ENCODE data around the gene PON1.

PON1 gene

DNA sequence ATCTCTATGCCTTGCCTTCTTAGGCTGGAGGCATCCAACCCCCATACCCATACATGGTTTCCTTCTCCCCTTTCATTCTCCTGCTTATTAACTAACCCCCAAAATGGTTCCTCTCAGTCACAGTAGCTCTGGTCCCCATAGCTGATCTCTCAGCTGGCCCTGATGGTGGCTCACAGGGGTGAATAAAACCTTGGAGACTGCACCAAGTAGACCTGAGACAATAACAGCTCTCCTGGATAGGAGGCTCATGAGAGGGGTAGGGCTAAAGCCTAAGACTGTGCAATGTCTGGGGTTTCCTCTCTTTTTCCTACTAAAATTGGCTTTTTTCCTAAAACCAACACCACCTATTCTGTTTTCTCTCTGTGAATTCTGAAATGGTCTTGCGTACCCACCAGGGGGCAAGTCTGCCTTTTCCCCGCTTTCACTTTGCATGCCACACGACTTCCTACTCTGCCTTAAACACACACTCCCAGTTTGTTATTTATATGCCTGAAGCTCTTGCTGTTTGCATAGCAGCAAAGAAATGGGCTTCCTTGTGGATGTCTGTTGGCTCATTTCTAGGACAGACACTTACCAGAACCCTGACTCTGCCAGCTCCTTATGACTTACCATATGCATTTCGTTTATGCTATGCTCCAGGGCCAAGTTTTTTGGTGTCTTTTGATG lies 18.4 kb upstream of the PON1 start:
- in situ Hi-C loops (cut with MboI; ENCODE audit: low pct_unique_long_range_greater_than_20kb, low sequenced_read_pairs, unreplicated experiment), result no loop called here
- DNase-seq (ENCODE audit: low spot score), result no peak
- TF ChIP-seq, protein P1, sequence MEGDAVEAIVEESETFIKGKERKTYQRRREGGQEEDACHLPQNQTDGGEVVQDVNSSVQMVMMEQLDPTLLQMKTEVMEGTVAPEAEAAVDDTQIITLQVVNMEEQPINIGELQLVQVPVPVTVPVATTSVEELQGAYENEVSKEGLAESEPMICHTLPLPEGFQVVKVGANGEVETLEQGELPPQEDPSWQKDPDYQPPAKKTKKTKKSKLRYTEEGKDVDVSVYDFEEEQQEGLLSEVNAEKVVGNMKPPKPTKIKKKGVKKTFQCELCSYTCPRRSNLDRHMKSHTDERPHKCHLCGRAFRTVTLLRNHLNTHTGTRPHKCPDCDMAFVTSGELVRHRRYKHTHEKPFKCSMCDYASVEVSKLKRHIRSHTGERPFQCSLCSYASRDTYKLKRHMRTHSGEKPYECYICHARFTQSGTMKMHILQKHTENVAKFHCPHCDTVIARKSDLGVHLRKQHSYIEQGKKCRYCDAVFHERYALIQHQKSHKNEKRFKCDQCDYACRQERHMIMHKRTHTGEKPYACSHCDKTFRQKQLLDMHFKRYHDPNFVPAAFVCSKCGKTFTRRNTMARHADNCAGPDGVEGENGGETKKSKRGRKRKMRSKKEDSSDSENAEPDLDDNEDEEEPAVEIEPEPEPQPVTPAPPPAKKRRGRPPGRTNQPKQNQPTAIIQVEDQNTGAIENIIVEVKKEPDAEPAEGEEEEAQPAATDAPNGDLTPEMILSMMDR (IDR thresholded peaks at IDR 0.05; ENCODE audit: extremely low read depth, insufficient read depth, missing control alignments), result no peak

DNA sequence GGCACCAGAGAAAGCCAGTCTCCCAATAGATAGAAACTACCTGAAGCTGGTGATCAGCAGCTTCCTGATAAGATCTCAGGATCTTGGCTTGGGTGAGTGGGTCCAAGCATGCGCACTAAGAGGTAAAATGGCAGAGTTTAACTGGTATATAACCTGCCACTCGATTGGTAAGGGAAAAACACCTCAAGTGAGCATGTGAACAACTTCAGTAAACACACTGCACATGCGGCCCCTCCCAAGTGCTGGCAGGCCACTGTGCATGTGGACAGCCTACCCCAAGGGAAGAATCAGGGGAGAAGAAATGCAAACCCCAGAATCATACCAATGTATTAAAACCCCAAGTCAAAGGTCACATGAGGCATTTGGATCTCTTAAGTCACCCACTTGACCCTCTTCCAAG lies 17.7 kb upstream of the PON1 start:
- TF ChIP-seq, protein P1 (IDR thresholded peaks at IDR 0.05; ENCODE audit: extremely low read depth, insufficient read depth, missing control alignments), result no peak
- in situ Hi-C loops (cut with MboI; ENCODE audit: low pct_unique_long_range_greater_than_20kb, low sequenced_read_pairs, unreplicated experiment), result no loop called here

GRCh38 chr7:95340491-95340890 lies 16.2 kb upstream of the PON1 start:
- TF ChIP-seq, protein P1 (IDR thresholded peaks at IDR 0.05; ENCODE audit: extremely low read depth, insufficient read depth, missing control alignments), result no peak
- in situ Hi-C loops (cut with MboI; ENCODE audit: low pct_unique_long_range_greater_than_20kb, low sequenced_read_pairs, unreplicated experiment), result no loop called here
- DNase-seq (ENCODE audit: low spot score), result no peak

More for the DNA sequence above, 17.7 kb upstream of the PON1 start:
- DNase-seq (ENCODE audit: low spot score), result no peak

DNA sequence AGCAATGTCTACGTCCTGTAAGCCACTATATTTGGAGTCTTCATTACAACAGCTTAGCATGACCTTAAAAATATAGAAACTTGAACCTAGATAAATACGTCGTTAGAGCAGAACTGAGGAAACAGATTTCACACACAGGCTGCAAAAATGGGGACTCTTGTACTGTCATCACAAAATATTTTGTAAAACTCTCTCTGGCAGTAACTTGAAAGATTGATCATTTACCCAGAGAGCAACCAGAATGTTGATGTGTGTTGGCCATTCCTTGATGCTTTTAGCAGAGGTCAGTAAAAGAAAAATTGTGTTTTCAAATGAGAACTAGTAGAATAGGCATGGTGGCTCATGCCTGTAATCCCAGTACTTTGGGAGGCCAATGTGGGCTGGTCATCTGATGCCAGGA lies 14.5 kb upstream of the PON1 start:
- DNase-seq (ENCODE audit: low spot score), result no peak
- TF ChIP-seq, protein P1 (IDR thresholded peaks at IDR 0.05; ENCODE audit: extremely low read depth, insufficient read depth, missing control alignments), result no peak
- in situ Hi-C loops (cut with MboI; ENCODE audit: low pct_unique_long_range_greater_than_20kb, low sequenced_read_pairs, unreplicated experiment), result no loop called here

GRCh38 chr7:95335093-95335492 lies 10.8 kb upstream of the PON1 start:
- in situ Hi-C loops (cut with MboI; ENCODE audit: low pct_unique_long_range_greater_than_20kb, low sequenced_read_pairs, unreplicated experiment), result no loop called here
- no peak for DNase-seq (ENCODE audit: low spot score)
- TF ChIP-seq, protein P1 (IDR thresholded peaks at IDR 0.05; ENCODE audit: extremely low read depth, insufficient read depth, missing control alignments), result no peak

DNA sequence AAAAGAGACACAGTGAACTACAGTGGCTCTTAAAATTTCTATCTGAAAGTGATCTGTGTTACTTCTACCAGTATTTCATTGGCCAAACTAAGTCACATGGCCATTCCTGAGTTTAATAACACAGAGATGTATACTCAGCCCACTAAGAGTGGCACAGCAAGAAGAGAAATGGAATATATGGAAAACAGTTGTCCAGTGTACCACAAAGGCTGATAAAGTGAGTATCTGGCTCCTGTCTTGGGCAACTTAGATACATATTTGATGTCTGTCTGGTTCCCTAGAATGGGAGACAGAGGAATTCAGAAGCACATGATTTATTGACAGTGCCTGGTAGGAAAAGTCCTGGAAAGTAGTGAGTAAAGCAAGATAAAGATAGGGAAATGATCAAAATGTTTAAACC lies 10.1 kb upstream of the PON1 start:
- in situ Hi-C loops (cut with MboI; ENCODE audit: low pct_unique_long_range_greater_than_20kb, low sequenced_read_pairs, unreplicated experiment), result no loop called here
- TF ChIP-seq, protein P1 (IDR thresholded peaks at IDR 0.05; ENCODE audit: extremely low read depth, insufficient read depth, missing control alignments), result no peak
- no peak for DNase-seq (ENCODE audit: low spot score)

Measured in GM13977 (cell line).